HUES48 (cell line): ENCODE data around the gene GPHA2.

ENCODE experiments used
- H3K27ac ChIP-seq: one replicate; pipeline ENCODE4 v1.7.0; 2013; ENCODE audit warnings: low read depth, low read length, inconsistent platforms
- H3K27me3 ChIP-seq: 2 replicates; pipeline ENCODE4 v1.6.1; 2013; ENCODE audit warnings: mild to moderate bottlenecking, low read length; ENCODE audit not compliant: control insufficient read depth, insufficient read depth
- H3K36me3 ChIP-seq: 2 replicates; pipeline ENCODE4 v1.6.1; 2013; ENCODE audit warnings: low read length; ENCODE audit not compliant: control insufficient read depth, insufficient read depth
- H3K4me1 ChIP-seq: 2 replicates; pipeline ENCODE4 v1.6.1; 2013; ENCODE audit warnings: mild to moderate bottlenecking, low read length; ENCODE audit not compliant: control insufficient read depth, insufficient read depth
- H3K4me3 ChIP-seq: 2 replicates; pipeline ENCODE4 v1.5.1; 2013; ENCODE audit warnings: mild to moderate bottlenecking, low read depth, low read length
- H3K9ac ChIP-seq: 2 replicates; pipeline ENCODE4 v1.6.1; 2013; ENCODE audit warnings: mild to moderate bottlenecking, low read depth, low read length, moderate library complexity
- H3K9me3 ChIP-seq: 2 replicates; pipeline ENCODE4 v1.6.1; 2013; ENCODE audit warnings: low read length; ENCODE audit not compliant: control insufficient read depth, insufficient read depth

GPHA2 gene

GRCh38 chr11:64929625-64930024 lies 6.1 kb downstream of the GPHA2 start:
- Histone ChIP-seq H3K9ac (no peak overlapping the region), H3K9me3 (no peaks in the 10 kb centered on the region), H3K4me3 (no peak overlapping the region), H3K4me1 (0 out of 2 replicates have a peak, but pooled peaks cover 5% of the 10 kb centered on the region), H3K27ac (no peak overlapping the region), H3K36me3 (no peaks in the 10 kb centered on the region), H3K27me3 (no peaks in the 10 kb centered on the region)

GRCh38 chr11:64928957-64929356 lies 6.7 kb downstream of the GPHA2 start:
- no peaks in the 10 kb centered on the region for H3K9me3 ChIP-seq
- H3K4me1 ChIP-seq, result 0 out of 2 replicates have a peak, but pooled peaks cover 5% of the 10 kb centered on the region
- H3K36me3 ChIP-seq, result no peaks in the 10 kb centered on the region
- no peak overlapping the region for H3K9ac ChIP-seq
- no peak overlapping the region for H3K4me3 ChIP-seq
- no peaks in the 10 kb centered on the region for H3K27me3 ChIP-seq
- H3K27ac ChIP-seq, result no peak overlapping the region

- H3K27me3 ChIP-seq, result no peaks in the 10 kb centered on the region
- no peak overlapping the region for H3K4me3 ChIP-seq
- no peak overlapping the region for H3K27ac ChIP-seq
- H3K9ac ChIP-seq, result no peak overlapping the region
- H3K9me3 ChIP-seq, result no peaks in the 10 kb centered on the region
- no peaks in the 10 kb centered on the region for H3K36me3 ChIP-seq
- peaks cover 6% of the 10 kb centered on the region for H3K4me1 ChIP-seq
Observed at GRCh38 chr11:64926689-64927088, 9.0 kb downstream of the GPHA2 start.

GRCh38 chr11:64925536-64926436 lies 9.9 kb downstream of the GPHA2 start:
- Histone ChIP-seq H3K36me3 (no peaks in the 10 kb centered on the region), H3K27me3 (no peaks in the 10 kb centered on the region), H3K4me3 (peak overlapping the region; percentile 62; the same call in 1 of the 2 replicates), H3K9me3 (no peaks in the 10 kb centered on the region), H3K4me1 (peaks cover 6% of the 10 kb centered on the region), H3K9ac (no peak overlapping the region), H3K27ac (no peak overlapping the region)

GRCh38 chr11:64924910-64925284 lies 10.8 kb downstream of the GPHA2 start:
- Histone ChIP-seq H3K27ac (no peak overlapping the region), H3K4me3 (peak overlapping the region; percentile 62), H3K9me3 (no peaks in the 10 kb centered on the region), H3K27me3 (no peaks in the 10 kb centered on the region), H3K36me3 (no peaks in the 10 kb centered on the region), H3K9ac (no peak overlapping the region), H3K4me1 (peaks cover 6% of the 10 kb centered on the region)

GRCh38 chr11:64923944-64924909 lies 11.5 kb downstream of the GPHA2 start, which contains the start of gene PPP2R5B:
Gene PPP2R5B, plus strand, starts transcription at chr11:64924689. Its CDS starts 1,046 bp downstream, at chr11:64925735.
- Histone ChIP-seq H3K27ac (peak within 1 kb of the TSS; percentile 77), H3K4me1 (peaks cover 6% of the 10 kb centered on the region), H3K9ac (peak within 1 kb of the TSS; percentile 24; the same call in 1 of the 2 replicates), H3K9me3 (no peaks in the 10 kb centered on the region), H3K4me3 (peak within 1 kb of the TSS; percentile 62), H3K36me3 (no peaks in the 10 kb centered on the region), H3K27me3 (no peaks in the 10 kb centered on the region)

GRCh38 chr11:64923151-64923661 lies 12.5 kb downstream of the GPHA2 start:
- H3K27ac ChIP-seq, result no peak overlapping the region
- H3K4me1 ChIP-seq, result peaks cover 7% of the 10 kb centered on the region
- no peak overlapping the region for H3K9ac ChIP-seq
- no peaks in the 10 kb centered on the region for H3K27me3 ChIP-seq
- no peaks in the 10 kb centered on the region for H3K9me3 ChIP-seq
- H3K4me3 ChIP-seq, result no peak overlapping the region
- H3K36me3 ChIP-seq, result no peaks in the 10 kb centered on the region

- no peaks in the 10 kb centered on the region for H3K27me3 ChIP-seq
- no peak overlapping the region for H3K27ac ChIP-seq
- no peak overlapping the region for H3K9ac ChIP-seq
- peaks cover 12% of the 10 kb centered on the region for H3K4me1 ChIP-seq
- no peaks in the 10 kb centered on the region for H3K36me3 ChIP-seq
- no peak overlapping the region for H3K4me3 ChIP-seq
- H3K9me3 ChIP-seq, result no peaks in the 10 kb centered on the region
Observed at GRCh38 chr11:64921384-64921783, 14.3 kb downstream of the GPHA2 start.

- H3K4me1 ChIP-seq, result peaks cover 17% of the 10 kb centered on the region
- no peaks in the 10 kb centered on the region for H3K9me3 ChIP-seq
- no peaks in the 10 kb centered on the region for H3K27me3 ChIP-seq
- H3K4me3 ChIP-seq, result no peak overlapping the region
- H3K27ac ChIP-seq, result no peak overlapping the region
- no peaks in the 10 kb centered on the region for H3K36me3 ChIP-seq
- no peak overlapping the region for H3K9ac ChIP-seq
Observed at GRCh38 chr11:64920124-64920523, 15.6 kb downstream of the GPHA2 start.

GRCh38 chr11:64919627-64920026 lies 16.1 kb downstream of the GPHA2 start:
- no peak overlapping the region for H3K27ac ChIP-seq
- H3K4me1 ChIP-seq, result peaks cover 16% of the 10 kb centered on the region
- no peaks in the 10 kb centered on the region for H3K27me3 ChIP-seq
- no peaks in the 10 kb centered on the region for H3K9me3 ChIP-seq
- H3K9ac ChIP-seq, result no peak overlapping the region
- H3K4me3 ChIP-seq, result no peak overlapping the region
- no peaks in the 10 kb centered on the region for H3K36me3 ChIP-seq
